Measurements from ENCODE around the gene CDK6. TPM values are rescaled to one million over a fixed set of nuclear protein-coding genes. Genes with fewer than 3 reads are reported as not detected.

Gene CDK6
- total and polyA plus RNA-seq, 4 donors, result 3.3 to 35.0 (median 12.0) TPM

DNA sequence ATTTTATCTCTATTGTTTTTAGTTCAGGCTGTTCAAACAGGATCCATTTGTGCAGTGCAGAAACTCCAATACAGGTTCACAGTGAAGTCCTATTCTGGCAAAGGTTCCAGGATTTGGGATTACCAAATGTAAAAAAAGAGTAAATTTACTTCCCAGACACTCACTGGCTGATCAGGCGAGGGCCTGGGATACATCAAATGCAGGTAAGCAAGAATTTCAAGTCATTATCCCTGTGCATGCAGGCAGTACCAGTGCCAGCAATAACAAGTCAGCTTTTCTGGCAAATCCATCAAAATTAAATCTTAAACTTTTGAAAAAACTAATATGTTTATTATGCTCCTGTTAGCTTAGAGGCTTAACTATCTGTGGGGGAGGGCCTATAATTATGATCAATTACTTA is 6.3 kb downstream of the CDK6 start:
- H3K9ac ChIP-seq (ENCODE audit: low read depth in 1 of 2, low read length in 2 of 2), result no peak overlapping the region
- TF ChIP-seq NR2F2 (IDR thresholded peaks at IDR 0.05) (no peak), HNF4G (IDR thresholded peaks at IDR 0.05) (no peak), JUND (IDR thresholded peaks at IDR 0.05) (no peak), FOXA1 (IDR thresholded peaks at IDR 0.05) (no peak), FOXA2 (IDR thresholded peaks at IDR 0.05) (no peak), SP1 (IDR thresholded peaks at IDR 0.05) (no peak)
- TF ChIP-seq, protein P1, sequence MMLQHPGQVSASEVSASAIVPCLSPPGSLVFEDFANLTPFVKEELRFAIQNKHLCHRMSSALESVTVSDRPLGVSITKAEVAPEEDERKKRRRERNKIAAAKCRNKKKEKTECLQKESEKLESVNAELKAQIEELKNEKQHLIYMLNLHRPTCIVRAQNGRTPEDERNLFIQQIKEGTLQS (IDR thresholded peaks at IDR 0.05), result no peak
- TF ChIP-seq, protein P2, sequence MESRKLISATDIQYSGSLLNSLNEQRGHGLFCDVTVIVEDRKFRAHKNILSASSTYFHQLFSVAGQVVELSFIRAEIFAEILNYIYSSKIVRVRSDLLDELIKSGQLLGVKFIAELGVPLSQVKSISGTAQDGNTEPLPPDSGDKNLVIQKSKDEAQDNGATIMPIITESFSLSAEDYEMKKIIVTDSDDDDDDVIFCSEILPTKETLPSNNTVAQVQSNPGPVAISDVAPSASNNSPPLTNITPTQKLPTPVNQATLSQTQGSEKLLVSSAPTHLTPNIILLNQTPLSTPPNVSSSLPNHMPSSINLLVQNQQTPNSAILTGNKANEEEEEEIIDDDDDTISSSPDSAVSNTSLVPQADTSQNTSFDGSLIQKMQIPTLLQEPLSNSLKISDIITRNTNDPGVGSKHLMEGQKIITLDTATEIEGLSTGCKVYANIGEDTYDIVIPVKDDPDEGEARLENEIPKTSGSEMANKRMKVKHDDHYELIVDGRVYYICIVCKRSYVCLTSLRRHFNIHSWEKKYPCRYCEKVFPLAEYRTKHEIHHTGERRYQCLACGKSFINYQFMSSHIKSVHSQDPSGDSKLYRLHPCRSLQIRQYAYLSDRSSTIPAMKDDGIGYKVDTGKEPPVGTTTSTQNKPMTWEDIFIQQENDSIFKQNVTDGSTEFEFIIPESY (IDR thresholded peaks at IDR 0.05), result no peak
- TF ChIP-seq, protein P3, sequence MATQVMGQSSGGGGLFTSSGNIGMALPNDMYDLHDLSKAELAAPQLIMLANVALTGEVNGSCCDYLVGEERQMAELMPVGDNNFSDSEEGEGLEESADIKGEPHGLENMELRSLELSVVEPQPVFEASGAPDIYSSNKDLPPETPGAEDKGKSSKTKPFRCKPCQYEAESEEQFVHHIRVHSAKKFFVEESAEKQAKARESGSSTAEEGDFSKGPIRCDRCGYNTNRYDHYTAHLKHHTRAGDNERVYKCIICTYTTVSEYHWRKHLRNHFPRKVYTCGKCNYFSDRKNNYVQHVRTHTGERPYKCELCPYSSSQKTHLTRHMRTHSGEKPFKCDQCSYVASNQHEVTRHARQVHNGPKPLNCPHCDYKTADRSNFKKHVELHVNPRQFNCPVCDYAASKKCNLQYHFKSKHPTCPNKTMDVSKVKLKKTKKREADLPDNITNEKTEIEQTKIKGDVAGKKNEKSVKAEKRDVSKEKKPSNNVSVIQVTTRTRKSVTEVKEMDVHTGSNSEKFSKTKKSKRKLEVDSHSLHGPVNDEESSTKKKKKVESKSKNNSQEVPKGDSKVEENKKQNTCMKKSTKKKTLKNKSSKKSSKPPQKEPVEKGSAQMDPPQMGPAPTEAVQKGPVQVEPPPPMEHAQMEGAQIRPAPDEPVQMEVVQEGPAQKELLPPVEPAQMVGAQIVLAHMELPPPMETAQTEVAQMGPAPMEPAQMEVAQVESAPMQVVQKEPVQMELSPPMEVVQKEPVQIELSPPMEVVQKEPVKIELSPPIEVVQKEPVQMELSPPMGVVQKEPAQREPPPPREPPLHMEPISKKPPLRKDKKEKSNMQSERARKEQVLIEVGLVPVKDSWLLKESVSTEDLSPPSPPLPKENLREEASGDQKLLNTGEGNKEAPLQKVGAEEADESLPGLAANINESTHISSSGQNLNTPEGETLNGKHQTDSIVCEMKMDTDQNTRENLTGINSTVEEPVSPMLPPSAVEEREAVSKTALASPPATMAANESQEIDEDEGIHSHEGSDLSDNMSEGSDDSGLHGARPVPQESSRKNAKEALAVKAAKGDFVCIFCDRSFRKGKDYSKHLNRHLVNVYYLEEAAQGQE (IDR thresholded peaks at IDR 0.05), result no peak
- TF ChIP-seq, protein P4, sequence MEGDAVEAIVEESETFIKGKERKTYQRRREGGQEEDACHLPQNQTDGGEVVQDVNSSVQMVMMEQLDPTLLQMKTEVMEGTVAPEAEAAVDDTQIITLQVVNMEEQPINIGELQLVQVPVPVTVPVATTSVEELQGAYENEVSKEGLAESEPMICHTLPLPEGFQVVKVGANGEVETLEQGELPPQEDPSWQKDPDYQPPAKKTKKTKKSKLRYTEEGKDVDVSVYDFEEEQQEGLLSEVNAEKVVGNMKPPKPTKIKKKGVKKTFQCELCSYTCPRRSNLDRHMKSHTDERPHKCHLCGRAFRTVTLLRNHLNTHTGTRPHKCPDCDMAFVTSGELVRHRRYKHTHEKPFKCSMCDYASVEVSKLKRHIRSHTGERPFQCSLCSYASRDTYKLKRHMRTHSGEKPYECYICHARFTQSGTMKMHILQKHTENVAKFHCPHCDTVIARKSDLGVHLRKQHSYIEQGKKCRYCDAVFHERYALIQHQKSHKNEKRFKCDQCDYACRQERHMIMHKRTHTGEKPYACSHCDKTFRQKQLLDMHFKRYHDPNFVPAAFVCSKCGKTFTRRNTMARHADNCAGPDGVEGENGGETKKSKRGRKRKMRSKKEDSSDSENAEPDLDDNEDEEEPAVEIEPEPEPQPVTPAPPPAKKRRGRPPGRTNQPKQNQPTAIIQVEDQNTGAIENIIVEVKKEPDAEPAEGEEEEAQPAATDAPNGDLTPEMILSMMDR (IDR thresholded peaks at IDR 0.05; ENCODE audit: low read depth, low read length, missing input control), result no peak

DNA sequence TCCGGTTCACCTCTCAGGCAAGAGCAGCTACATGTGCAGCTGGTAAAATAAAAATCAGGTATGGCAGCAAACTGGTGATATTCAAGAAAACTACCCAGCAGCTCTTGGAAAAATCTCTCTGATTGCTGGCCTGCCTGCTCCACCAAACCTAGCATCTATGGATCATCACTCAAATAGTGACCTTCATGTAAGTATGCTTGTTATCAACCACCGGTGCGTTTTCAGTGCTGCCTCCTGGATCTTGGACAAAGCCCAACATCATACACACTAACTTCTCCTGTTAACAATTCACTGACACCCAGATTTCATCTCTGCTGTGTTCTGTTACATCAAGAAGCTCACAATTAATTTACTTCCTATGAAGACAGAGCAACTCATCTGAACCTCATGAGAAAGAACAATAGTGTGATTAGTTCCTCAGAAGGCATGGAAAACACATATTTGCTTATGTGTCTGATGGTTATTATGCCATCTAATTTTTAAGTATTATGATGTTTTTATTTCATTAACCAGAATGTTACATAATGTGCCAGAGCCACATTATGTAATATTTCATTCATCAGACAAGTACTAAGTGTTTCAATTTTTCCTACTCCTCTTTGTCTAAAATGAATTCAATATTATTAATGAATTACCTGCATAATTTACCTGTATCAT is 8.8 kb downstream of the CDK6 start:
- Histone ChIP-seq H3K4me1 (ENCODE audit: control insufficient read depth in 4 of 4, insufficient read depth in 4 of 4, low read length in 3 of 4) (peaks cover 0 to 26% (median 17%) of the 10 kb centered on the region in 4 donors), H3K27ac (ENCODE audit: low read depth in 1 of 2, low read length in 2 of 2) (no peak overlapping the region), H3K36me3 (ENCODE audit: control insufficient read depth in 4 of 4, insufficient read depth in 3 of 4, low read depth in 1 of 4, low read length in 3 of 4) (no peaks in the 10 kb centered on the region), H3K9me3 (ENCODE audit: control insufficient read depth in 4 of 4, low read length in 3 of 4) (no peaks in the 10 kb centered on the region), H3K9ac (ENCODE audit: low read depth in 1 of 2, low read length in 2 of 2) (no peak overlapping the region), H3K27me3 (ENCODE audit: control insufficient read depth in 4 of 4, insufficient read depth in 4 of 4, low read length in 3 of 4) (no peaks in the 10 kb centered on the region), H3K4me3 (ENCODE audit: low read depth in 1 of 3, low read length in 3 of 3) (no peak overlapping the region)
- DNase-seq (ENCODE audit: low spot score), result no peak
- TF ChIP-seq RXRA (IDR thresholded peaks at IDR 0.05) (no peak), TAF1 (conservative IDR thresholded peaks at IDR 0.05) (no peak), YY1 (IDR thresholded peaks at IDR 0.05) (no peak), FOXA2 (IDR thresholded peaks at IDR 0.05) (no peak), HNF4A (conservative IDR thresholded peaks at IDR 0.05) (no peak), HNF4G (IDR thresholded peaks at IDR 0.05) (no peak), JUND (IDR thresholded peaks at IDR 0.05) (no peak), SP1 (IDR thresholded peaks at IDR 0.05) (no peak), FOXA1 (IDR thresholded peaks at IDR 0.05) (no peak), NR2F2 (IDR thresholded peaks at IDR 0.05) (no peak), GABPA (IDR thresholded peaks at IDR 0.05 in 1 of 2, conservative IDR thresholded peaks at IDR 0.05 in 1 of 2) (no peak), RAD21 (IDR thresholded peaks at IDR 0.05) (no peak)
- TF ChIP-seq, protein P2 (IDR thresholded peaks at IDR 0.05), result no peak
- TF ChIP-seq, protein P1 (IDR thresholded peaks at IDR 0.05), result no peak
- TF ChIP-seq, protein P3 (IDR thresholded peaks at IDR 0.05), result no peak
- 54% methylated on average over 3 of the region's 3 CpGs for WGBS

More for the DNA sequence above, 6.3 kb downstream of the CDK6 start:
- Histone ChIP-seq H3K27ac (ENCODE audit: low read depth in 1 of 2, low read length in 2 of 2) (no peak overlapping the region), H3K4me1 (ENCODE audit: control insufficient read depth in 4 of 4, insufficient read depth in 4 of 4, low read length in 3 of 4) (peaks cover 0 to 31% (median 20%) of the 10 kb centered on the region in 4 donors), H3K4me3 (ENCODE audit: low read depth in 1 of 3, low read length in 3 of 3) (no peak overlapping the region), H3K9me3 (ENCODE audit: control insufficient read depth in 4 of 4, low read length in 3 of 4) (no peaks in the 10 kb centered on the region), H3K36me3 (ENCODE audit: control insufficient read depth in 4 of 4, insufficient read depth in 3 of 4, low read depth in 1 of 4, low read length in 3 of 4) (no peaks in the 10 kb centered on the region), H3K27me3 (ENCODE audit: control insufficient read depth in 4 of 4, insufficient read depth in 4 of 4, low read length in 3 of 4) (no peaks in the 10 kb centered on the region)
- DNase-seq (ENCODE audit: low spot score), result no peak
- 85% methylated on average over 1 of the region's 1 CpG for WGBS

All from liver (tissue), 9 donors.